Pulmonary artery endothelial cell (primary cell): ENCODE results near the gene MLNR. TPM values are rescaled to one million over a fixed set of nuclear protein-coding genes. Genes with fewer than 3 reads are reported as not detected.

ENCODE experiments used
- total RNA-seq: library from RNA; depleted of rRNA; stranded (reverse); fragments of >200 nt; gene quantifications from 2 replicates; pipeline ENCODE4 v1.2.3, GENCODE V29; 2014

MLNR gene
- total RNA-seq, 1 donor from 2014 or later: not detected

Other genes with a start within 250 kb of the MLNR start
- 53.8 and 70.4 TPM in 2 replicates for gene FNDC3A, start 244.4 kb upstream of the MLNR start, total RNA-seq
- 2.7 and 4.7 TPM in 2 replicates for gene CDADC1, start 27.6 kb downstream of the MLNR start, total RNA-seq
- 6.7 and 8.8 TPM in 2 replicates for gene CAB39L, start 223.7 kb downstream of the MLNR start, total RNA-seq
- 3.2 and 4.8 TPM in 2 replicates for gene SETDB2, start 223.9 kb downstream of the MLNR start, total RNA-seq